HG03442 (cell line): ENCODE results near the gene PXT1.

Source experiments
- ATAC-seq: cut with Tn5 transposase; IDR thresholded peaks from one replicate; pipeline ENCODE4 v1.9.1; 2021; ENCODE audit warnings: mild to moderate bottlenecking, moderate library complexity; ENCODE audit not compliant: unreplicated experiment

Gene PXT1

GRCh38 chr6:36349240-36349639 lies 93.4 kb downstream of the PXT1 start:
- no peak for ATAC-seq

- ATAC-seq, result no peak
Measured at GRCh38 chr6:36347621-36348020, 95.0 kb downstream of the PXT1 start.

- no peak for ATAC-seq
Measured at GRCh38 chr6:36346486-36347273, 96.0 kb downstream of the PXT1 start.

- no peak for ATAC-seq
Measured at GRCh38 chr6:36345681-36346466, 96.8 kb downstream of the PXT1 start.

GRCh38 chr6:36343109-36343680 lies 99.5 kb downstream of the PXT1 start:
- ATAC-seq, result no peak

GRCh38 chr6:36340618-36341454 lies 101.8 kb downstream of the PXT1 start:
- no peak for ATAC-seq
